Stimulated activated naive CD4-positive, alpha-beta T cell (primary cell): ENCODE measurements around the gene KRABD2.
"Not testable (repeated sequence)": the region's sequence is repeated elsewhere in the genome, so short reads cannot be mapped to it uniquely, and the experiment has no call there.

Experiments
- DNase-seq, 6 experiments: peaks; one replicate each; lab custom pipeline; 2025; lab: John Stamatoyannopoulos, UW

KRABD2 gene

DNA sequence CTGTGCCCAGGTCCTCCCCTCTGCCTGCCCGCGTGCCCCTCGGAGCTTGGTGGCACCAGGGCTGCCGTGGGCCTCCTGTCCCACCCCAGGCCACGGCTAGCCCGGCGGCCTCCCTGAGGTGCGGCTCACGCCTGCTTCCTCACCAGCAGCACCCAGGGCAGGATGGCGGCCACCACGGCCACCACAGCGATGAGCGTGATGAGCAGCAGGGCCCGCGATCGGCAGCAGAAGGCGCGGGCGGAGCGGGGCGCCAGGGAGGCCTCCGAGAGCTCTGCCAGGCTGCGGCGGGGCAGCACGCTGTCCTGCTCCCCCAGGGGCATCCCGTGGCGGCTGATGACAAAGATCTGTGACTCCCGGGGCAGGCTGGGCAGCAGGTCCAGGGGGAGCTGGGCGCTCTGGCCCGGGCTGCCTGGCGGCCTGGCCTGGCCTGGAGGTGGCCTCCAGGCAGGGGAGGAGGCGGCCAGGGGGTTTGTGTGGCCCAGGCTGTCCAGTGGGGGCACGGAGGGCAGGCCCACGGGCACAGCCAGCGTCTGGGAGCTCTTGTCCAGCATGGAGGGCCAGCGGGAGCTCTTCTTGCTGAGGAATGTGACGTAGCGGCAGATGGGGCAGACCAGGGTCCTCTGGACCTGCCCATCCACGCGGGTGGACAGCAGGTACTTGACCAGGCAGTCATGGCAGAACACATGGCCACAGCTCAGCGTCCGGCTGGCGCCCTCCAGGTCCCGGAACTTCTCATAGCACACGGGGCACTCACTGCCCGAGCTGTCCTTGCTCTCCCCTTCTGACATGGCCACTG lies 16.4 kb upstream of the KRABD2 start:
- DNase-seq: no peak

DNA sequence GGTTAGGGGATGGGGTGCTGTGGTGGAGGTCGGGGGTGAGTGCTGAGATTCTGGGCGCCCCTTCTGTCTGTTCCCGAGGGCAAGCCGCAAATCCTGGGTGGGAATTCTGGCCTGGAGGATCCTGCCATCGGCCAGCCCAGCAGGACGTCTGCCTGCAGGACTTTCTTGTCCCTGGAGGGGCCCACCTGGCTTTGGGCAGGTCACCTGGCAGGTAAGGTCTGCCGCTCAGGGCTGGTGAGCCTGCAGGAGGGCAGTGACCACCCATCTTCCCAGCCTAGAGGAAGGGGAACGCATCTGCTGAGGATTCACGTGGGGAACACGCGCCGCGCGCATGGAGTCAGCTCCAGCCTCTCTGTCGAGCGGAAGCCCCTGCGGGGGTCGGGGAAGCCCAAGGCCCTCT lies 15.8 kb upstream of the KRABD2 start:
- DNase-seq: no peak

DNA sequence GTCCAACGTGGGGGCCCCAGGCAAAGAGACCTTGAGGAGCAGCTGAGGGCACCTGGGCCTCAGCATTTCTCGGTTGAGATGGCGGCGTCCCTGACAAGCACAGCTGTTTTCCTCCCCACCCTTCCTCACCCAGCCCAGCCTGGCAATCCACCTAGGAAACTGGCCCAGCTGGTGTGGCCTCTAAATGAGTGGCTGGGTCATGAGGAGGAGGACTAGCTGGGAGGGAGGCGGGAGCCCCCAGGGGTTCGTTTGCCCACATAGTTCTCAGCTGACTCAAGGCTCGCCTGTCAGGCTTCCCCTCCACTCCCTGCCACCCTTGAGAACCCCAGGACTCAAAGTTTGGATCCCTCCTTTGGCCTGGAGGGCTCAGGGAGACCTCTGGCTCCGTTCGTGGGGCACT lies 15.2 kb upstream of the KRABD2 start:
- no peak for DNase-seq

DNA sequence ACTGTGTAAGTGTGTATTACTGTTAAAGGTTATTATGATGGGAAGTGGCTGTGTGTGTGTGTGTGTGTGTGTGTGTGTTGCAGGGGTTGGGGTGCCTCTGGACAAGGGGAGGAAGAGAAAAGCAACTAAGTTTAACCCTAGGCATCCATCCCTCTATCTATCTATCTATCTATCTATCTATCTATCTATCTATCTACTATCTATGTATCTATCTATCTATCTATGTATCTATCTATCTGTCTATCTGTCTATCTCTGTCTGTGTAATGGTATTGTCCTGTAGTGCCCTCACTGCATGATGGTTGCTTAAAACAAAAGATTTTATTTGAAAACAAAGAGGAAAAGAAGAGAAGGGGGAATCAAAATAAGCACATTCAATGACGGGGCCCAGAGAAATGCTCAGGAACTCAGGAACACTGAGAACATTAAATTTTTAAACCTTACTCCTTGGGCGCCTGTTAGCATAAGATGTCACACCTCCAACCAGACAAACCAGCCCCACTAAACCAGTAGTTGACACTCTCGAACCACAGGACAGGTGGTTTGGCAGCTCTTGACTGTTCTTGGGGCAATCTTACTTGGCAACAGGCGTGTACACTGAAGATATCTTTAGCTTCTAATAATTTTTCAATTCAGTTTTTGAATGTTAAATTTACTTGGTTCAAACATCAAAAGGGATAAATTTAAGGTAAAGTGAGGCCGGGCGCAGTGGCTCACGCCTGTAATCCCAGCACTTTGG lies 11.6 kb upstream of the KRABD2 start:
- DNase-seq: no peak

DNA sequence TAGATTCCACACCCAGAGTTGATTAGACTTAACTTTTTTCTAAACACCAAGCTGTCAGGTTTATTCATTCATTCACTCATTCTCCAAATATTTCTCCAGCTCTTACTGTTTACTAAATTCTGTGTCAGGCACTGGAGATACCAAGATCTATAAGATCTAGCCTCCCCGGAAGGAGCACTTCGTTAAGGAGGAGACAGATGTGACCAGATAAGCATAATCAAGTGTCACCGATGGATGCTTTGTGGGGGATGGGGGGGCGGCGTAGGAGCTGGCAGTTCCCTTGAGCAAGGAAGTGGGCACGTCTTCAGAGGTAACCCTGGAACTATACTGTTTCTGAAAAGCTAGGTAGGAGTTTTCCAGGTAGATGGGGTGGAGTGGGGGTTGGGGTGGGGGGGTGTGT lies 10.3 kb upstream of the KRABD2 start:
- no peak for DNase-seq

DNA sequence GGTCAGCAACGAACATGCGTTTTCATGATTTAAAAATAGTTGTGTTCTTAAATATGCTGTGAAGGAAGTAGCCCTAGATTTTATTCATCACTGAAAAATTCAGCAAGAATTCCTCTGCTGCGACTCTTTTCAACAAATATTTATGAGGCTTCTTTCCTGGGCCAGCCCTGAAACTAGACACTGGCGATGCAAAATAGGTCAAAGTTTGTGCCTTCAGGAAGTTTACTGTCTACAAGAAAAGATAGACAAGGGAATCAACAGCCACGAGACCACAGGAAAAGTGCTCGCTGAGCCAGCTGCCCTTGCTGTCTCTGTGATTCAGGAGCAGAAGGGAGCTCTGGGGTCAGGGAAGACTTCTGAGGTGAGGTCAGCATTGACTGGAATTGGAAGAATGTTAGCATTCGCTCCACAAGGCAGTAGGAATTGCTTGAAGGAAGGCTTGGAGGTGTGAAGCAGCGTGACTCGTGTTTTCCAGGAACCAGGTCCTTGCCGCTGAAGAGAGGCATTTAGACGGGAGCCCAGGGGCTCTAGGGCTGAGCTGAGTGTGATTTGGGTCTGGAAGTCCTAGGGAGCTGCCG lies 8.4 kb upstream of the KRABD2 start:
- DNase-seq: no peak

DNA sequence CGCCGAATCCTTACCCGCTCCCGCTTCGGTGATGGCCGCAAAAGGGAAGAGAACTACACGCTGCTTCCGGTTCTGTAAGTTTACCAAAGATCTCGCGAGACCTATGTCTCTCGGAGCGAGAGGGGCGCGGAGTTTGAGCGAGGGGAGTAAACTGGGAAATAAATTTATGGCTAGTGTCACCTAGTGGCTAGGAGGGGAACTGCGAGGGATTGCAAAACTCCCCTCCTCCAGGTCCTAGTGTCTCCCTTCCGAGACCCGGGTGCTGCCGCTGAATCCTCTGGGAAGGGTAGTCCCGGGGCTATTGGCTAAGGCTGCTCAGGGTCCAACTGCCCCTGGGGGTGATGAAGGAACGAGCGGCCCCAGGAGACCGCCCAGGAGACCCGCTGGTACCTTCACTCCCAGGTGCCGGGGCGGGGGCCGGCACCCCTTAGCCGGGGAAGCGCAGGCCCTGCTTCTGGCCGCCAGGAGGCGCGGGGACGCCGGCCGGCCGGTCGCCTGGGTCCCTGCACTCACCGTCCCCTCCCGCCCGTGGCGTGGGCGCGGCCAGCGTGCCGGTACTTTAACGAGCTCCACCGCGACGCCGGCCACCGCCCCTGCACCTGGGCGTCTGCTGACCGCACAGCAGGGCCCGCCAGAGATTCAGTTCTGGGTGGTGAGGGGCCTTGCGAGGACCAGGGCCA lies 6.8 kb upstream of the KRABD2 start, which contains the start of gene RPL26:
Gene RPL26 (minus strand): TSS at position 51 of the 680 bp plus-strand sequence. CDS start 883 bp downstream, outside the sequence.
- peak; percentile 88 to 98 (median 94) for DNase-seq

DNA sequence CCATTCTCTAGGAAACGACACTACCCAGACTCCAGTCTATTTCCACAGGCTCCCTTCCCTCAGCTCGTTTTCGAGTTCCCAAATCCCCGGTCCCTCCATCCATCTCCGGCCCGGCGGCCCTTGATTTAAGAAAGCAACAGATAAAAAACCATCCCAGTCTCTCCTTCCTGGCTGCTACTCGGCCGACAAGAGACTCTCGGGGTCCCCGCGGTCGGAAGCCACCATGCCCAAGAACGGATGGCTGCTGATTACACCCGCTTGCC lies 6.3 kb upstream of the KRABD2 start:
- no peak for DNase-seq

DNA sequence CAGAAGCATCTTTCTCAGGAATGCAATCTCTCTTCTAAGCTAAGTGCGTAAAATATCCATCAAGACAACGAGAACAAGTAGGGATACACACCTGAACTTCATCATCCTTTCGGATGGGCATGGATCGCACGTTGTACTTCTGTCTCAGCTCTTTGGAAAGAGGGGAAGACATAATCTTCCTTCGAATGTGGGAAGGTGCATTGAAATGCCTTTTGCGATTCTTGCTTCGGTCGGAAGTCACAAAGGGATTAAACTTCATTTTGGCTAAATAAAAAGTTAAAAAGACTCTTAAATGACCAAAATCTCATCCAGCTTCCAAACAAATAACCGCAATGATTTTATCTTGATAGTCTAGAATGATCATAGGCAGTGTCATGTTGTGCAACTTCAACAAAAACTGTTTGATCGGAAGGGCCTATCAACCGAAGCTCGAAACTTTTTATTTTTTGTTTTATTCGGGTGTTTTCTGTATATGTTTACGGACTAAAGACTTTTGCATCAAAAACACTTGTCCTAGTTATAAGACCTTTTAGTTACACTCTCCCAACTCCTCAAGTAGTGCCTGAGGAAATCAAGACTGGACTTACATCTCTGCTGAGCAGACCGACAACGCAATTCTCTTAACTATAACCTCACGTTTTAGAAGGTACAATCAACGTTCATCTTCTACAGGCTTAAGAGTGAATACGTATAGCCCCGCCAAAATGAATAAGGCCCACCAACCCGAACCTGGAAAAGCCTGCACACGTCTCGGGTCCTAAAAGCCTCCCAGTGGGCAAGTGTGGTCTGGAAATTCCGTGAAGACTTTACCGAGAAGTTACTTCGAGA lies 5.8 kb upstream of the KRABD2 start:
- no peak for DNase-seq

DNA sequence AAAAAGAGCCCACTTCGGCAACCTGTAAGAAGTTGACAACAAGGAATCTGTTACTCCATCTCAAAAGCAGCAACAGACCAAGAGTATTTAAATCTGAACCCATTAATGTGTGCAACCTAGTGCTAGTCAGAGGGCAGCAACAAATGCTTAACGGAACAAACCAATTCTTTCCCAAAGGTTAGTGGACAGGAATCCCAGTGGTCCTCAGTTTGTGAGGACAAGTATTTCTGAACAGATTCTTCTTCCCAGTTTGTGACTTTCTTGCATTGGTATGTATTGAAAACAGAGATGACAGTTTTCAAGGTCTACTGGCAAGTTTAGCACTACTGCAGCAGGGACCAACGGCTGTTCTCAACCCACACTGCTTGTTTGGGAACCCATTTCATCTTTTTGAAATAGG lies 3.5 kb upstream of the KRABD2 start:
- DNase-seq: no peak

DNA sequence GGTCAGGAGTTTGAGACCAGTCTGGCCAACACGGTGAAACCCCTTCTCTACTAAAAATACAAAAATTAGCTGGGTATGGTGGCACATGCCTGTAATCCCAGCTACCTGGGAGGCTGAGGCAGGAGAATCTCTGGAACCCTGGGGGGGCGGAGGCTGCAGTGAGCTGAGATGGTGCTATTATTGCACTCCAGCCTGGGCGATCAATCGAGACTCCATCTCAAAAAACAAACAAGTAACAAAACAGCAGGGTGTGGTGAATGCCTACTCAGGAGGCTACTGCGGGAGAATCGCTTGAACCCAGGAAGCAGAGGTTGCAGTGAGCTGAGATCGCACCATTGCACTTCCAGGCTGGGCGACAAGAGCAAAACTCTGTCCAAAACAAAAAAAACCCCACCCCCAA lies 1.6 kb upstream of the KRABD2 start:
- not testable (repeated sequence) for DNase-seq

DNA sequence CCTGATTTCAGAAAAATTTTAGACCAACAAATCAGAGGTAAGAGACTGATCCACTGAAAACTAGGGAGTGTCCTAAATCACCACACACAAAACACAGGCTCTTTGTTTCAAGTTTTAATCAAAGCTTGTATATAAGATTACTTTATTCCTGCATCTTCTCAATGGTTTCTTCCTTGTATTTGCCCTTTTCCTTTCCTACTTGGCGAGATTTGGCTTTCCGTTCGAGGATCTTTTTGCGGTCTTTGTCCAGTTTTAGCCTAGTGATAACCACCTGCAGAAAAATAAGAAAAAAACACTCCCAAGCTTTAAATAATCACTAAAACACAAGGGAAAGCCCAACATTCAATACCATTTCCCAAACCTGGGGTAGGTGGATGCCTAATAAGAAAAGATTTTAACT lies 918 bp upstream of the KRABD2 start:
- no peak for DNase-seq

DNA sequence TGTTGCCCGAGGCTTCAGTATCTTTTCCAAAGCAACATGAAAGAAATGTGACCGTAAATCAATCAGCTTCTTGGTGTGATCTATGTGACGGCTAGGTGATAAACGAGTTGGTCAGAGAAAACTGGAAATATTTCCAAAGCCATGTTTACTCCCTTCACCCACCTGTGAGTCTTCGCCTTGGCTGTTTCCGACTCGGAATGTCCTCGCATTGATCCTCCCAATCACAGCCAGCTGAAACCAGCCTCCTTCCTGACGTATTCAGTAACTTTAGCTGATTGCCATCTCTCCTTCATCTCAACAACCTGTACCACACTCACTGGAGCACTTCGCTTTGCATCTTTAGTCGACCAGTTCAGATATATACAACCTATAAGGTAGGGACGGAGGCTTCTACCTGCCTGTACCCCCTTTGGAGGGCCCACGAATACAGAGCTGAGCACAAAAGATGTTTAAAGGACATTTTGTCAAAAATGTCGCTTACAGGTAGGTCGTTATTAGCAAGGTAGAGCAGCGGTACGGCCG lies 705 bp downstream of the KRABD2 start:
- DNase-seq: peak in 1 of 6 experiments; percentile 48

DNA sequence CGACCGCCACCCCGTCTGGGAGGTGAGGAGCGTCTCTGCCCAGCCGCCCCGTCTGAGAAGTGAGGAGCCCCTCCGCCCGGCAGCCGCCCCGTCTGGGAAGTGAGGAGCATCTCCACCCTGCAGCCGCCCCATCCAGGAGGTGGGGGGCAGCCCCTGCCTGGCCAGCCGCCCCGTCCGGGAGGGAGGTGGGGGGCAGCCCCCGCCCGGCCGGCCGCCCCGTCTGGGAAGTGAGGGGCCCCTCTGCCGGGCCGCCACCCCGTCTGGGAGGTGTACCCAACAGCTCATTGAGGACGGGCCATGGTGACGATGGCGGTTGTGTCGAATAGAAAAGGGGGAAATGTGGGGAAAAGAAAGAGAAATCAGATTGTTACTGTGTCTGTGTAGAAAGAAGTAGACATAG lies 2.6 kb downstream of the KRABD2 start:
- not testable (repeated sequence) for DNase-seq

DNA sequence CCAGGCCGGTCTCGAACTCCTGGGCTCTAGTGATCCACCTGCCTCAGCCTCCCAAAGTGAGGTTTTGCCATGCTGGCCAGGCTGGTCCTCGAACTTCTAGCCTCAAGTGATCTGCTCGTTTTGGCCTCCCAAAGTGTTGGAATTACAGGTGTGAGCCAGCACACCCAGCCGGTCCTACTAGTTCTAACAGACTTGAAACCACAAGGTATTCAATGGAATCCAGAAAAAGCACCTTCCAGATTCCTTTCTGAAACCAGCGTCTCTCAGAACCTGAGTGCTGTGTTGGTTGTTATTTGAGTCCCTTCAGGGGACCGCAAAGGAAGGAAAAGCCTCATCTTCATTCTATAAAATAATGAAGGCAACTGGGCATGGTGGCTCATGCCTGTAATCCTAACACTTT lies 4.1 kb downstream of the KRABD2 start:
- DNase-seq: no peak

DNA sequence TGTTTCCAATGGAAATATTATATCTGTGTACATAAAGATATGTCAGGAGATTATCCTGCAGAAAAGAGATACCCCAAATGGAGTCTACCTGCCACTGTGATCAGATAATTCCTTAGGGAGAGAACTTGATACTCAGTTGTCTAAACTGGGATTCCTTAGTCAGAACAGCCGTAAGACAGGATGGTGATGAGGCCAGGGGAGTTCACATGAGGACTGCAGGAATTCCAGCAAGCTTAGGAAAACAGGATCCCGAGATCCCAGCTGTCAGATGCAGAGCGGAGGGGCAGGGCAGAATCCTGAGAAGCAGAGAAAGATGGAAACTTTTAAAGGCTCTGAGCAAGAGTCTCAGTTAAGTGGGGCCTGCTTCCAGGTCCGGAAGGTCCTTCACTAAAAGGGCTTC lies 4.7 kb downstream of the KRABD2 start:
- DNase-seq: no peak

DNA sequence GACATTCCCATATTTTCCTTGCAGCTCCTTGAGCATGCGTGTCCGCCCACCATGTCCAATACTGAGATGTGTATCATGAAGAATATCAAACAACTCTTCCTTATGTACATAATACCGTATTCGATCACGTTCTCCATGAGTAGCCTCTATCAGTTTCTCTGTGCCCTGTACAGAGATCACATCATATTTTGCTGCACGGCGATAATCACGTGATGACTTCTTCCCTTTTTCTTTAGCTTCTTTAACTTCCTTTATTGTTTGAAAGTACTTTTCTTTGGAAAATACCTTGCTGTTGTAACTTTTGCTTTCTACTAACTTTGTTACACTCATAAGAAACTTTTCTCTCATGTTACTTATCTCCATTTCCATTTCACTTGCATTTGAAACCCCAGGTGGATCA lies 6.6 kb downstream of the KRABD2 start:
- DNase-seq: no peak

DNA sequence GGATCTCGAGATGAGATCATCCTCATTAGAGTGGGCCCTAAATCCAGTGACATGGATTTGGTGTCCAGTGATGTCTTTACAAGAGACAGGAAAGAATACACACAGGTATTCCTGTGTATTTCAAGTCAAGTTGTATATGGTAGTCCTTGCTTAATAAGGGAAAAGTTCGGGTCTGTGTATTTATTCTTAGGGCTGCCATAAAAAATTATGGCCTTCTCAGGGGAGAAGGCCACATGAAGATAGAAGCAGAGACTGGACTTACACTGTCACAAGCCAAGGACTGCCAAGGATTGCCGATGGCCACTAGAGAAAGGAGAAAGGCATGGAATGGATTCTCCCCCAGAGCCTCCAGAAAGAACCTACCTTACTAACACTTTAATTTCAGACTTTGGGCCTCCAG lies 8.3 kb downstream of the KRABD2 start:
- DNase-seq: no peak

DNA sequence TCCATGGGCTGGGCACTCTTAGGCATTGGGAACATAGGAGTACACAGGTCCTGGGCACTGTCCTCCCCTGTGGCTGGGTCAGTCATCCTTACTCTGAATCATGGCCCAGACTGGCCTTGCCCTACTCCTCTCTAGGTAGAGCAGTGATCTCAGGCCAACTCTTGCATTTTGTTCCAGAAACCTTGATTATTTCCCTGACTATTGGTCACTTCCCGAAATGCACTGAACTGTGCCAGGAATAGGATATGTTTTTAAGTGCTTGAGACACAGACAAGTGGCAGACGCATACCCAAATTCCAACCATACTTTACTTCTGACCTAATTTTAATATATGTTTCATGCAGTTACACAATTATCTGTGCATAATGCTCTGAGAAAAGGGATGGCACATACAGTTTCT lies 10.3 kb downstream of the KRABD2 start:
- no peak for DNase-seq

DNA sequence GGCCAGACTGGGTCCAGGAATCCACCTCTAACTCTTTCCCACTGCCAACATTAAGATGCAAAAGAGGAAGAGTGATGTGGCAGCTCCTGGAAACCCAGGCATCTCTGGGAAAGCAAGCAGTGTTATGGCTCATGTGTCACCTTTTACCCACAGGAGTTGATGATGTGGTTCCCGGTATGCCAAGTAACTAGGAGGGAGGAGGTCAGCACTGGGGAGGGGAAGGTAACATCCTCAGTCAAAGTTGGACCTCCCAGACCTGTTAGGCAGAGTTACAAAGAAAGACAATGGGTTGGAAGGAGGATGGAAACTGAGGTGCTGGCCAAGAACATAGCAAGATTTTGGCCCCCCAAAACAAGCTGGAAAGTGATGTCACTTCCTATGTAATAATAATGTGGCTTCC lies 11.4 kb downstream of the KRABD2 start:
- DNase-seq: no peak

DNA sequence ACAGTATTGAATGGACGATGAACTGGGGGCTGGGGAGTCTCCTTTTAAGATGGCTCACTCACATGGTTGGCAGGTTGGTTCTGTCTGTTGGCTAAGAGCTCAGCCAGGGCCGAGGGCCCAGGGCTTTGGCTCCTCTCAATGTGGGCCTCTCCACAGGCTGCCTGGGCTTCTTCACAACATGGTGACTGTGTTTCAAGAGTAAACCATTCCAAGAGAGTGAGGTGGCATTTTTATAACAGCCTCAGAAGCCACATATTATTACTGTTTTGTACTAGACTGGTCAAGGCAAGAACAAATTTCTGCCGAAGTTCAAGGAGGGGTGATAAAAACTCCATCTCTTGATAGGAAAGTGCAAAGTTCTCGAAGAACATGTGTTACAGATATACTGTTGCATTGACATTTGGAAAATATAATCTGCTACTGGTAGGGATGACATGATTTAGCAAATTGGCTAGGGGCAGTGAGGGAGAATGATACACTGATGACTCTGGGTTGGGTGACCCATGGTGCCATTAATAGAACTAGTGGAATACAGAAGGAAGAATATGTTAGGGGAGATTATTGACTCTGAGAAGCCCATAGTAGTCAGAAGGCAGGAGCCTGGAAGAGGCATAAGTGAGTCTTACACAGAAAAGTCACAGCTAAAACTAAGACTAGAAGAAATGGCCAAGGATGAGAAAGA lies 13.7 kb downstream of the KRABD2 start:
- no peak for DNase-seq
